ELF-1 (cell line): Measurements from ENCODE around the gene ZSCAN16.
"Not testable (repeated sequence)": the region's sequence is repeated elsewhere in the genome, so short reads cannot be mapped to it uniquely, and the experiment has no call there.

Source experiments
- DNase-seq: peaks from one replicate; pipeline ENCODE4 v3.0.0-alpha.2; 2016; ENCODE audit warnings: low read depth, low spot score

The ZSCAN16 gene

GRCh38 chr6:28124350-28124970 is at the start of gene ZSCAN16:
TSS of gene ZSCAN16 (plus strand) at chr6:28124609. CDS start at chr6:28125444, 835 bp downstream.
- peak; percentile 89 for DNase-seq

- no peak for DNase-seq
Measured at GRCh38 chr6:28078050-28078449, 46.4 kb upstream of the ZSCAN16 start.

- DNase-seq = no peak
Measured at GRCh38 chr6:28078836-28079235, 45.6 kb upstream of the ZSCAN16 start.

- DNase-seq = not testable (repeated sequence)
Measured at GRCh38 chr6:28080381-28080630, 44.1 kb upstream of the ZSCAN16 start, which contains the start of gene ZNF165. TSS of gene ZNF165 (plus strand) at chr6:28080568. CDS start at chr6:28085481, 4,913 bp downstream.

GRCh38 chr6:28080631-28081485 is 43.6 kb upstream of the ZSCAN16 start:
- peak; percentile 97 for DNase-seq

- DNase-seq = no peak
Measured at GRCh38 chr6:28081486-28081751, 43.0 kb upstream of the ZSCAN16 start.

- DNase-seq = no peak
Measured at GRCh38 chr6:28082939-28083338, 41.5 kb upstream of the ZSCAN16 start.

GRCh38 chr6:28089054-28089453 is 35.4 kb upstream of the ZSCAN16 start:
- DNase-seq = no peak

GRCh38 chr6:28090917-28091586 is 33.4 kb upstream of the ZSCAN16 start:
- no peak for DNase-seq

- not testable (repeated sequence) for DNase-seq
Measured at GRCh38 chr6:28102222-28102621, 22.2 kb upstream of the ZSCAN16 start.

GRCh38 chr6:28102699-28103098 is 21.7 kb upstream of the ZSCAN16 start:
- not testable (repeated sequence) for DNase-seq

GRCh38 chr6:28104392-28105244 is 19.8 kb upstream of the ZSCAN16 start:
- DNase-seq = peak; percentile 85

GRCh38 chr6:28105245-28105639 is 19.2 kb upstream of the ZSCAN16 start:
- DNase-seq = no peak

- DNase-seq = no peak
Measured at GRCh38 chr6:28107506-28107905, 16.9 kb upstream of the ZSCAN16 start.

GRCh38 chr6:28111964-28112363 is 12.4 kb upstream of the ZSCAN16 start:
- no peak for DNase-seq

- DNase-seq = no peak
Measured at GRCh38 chr6:28115799-28116198, 8.6 kb upstream of the ZSCAN16 start.

GRCh38 chr6:28117386-28118050 is 6.9 kb upstream of the ZSCAN16 start:
- no peak for DNase-seq

- no peak for DNase-seq
Measured at GRCh38 chr6:28118217-28118616, 6.2 kb upstream of the ZSCAN16 start.

GRCh38 chr6:28121876-28122275 is 2.5 kb upstream of the ZSCAN16 start:
- no peak for DNase-seq

GRCh38 chr6:28122283-28122682 is 2.1 kb upstream of the ZSCAN16 start:
- DNase-seq = not testable (repeated sequence)

GRCh38 chr6:28124971-28125353 is 553 bp downstream of the ZSCAN16 start:
- DNase-seq = no peak
